Naive thymus-derived CD4-positive, alpha-beta T cell (primary cell): ENCODE measurements around the gene TMEM263. TPM values are rescaled to one million over a fixed set of nuclear protein-coding genes. Genes with fewer than 3 reads are reported as not detected.

ENCODE experiments used
- ATAC-seq: fragments of 150-1000 bp; cut with Tn5 transposase; 2 replicates; pipeline ENCODE4 v1.10.0; 2021; ENCODE audit warnings: mild to moderate bottlenecking, moderate library complexity
- CTCF ChIA-PET: fragments of 350-600 bp; sonication (Branson Sonifier 250); formaldehyde crosslinking; loops from one replicate; lab custom pipeline; 2021; ENCODE audit warnings: antibody characterized with exemption; lab: Charles Lee
- POLR2A ChIA-PET: fragments of 350-600 bp; sonication (Branson Sonifier 250); formaldehyde crosslinking; loops from one replicate; lab custom pipeline; 2021; ENCODE audit warnings: antibody characterized with exemption, inconsistent platforms; lab: Charles Lee
- DNase-seq, 9 donors: peaks; one replicate each; pipeline versions ENCODE4 v3.0.0 to v3.0.0-alpha.2; 2020 to 2022; ENCODE audit warnings: mixed read lengths in 1 of 9
- H3K27ac ChIP-seq: one replicate; pipeline ENCODE4 v1.7.0; 2013; ENCODE audit warnings: mild to moderate bottlenecking, low read depth, low read length, moderate library complexity
- H3K27me3 ChIP-seq, 2 donors: one replicate each; pipeline ENCODE4 v1.7.0; 2013; ENCODE audit warnings: low read length in 2 of 2, mild to moderate bottlenecking in 2 of 2, moderate library complexity in 2 of 2; ENCODE audit not compliant: control insufficient read depth in 2 of 2, insufficient read depth in 2 of 2
- H3K36me3 ChIP-seq, 3 experiments: 1 replicate in 2 of 3; 2 replicates in 1 of 3; pipeline ENCODE4 v1.7.0; 2013; ENCODE audit warnings: low read length in 3 of 3, mild to moderate bottlenecking in 3 of 3, moderate library complexity in 1 of 3; ENCODE audit not compliant: insufficient read depth in 3 of 3, control insufficient read depth in 2 of 3
- H3K4me1 ChIP-seq, 2 donors: one replicate each; pipeline ENCODE4 v1.7.0; 2013; ENCODE audit warnings: low read length in 2 of 2, mild to moderate bottlenecking in 2 of 2, moderate library complexity in 1 of 2; ENCODE audit not compliant: control insufficient read depth in 2 of 2, insufficient read depth in 2 of 2
- H3K4me3 ChIP-seq: 2 replicates; pipeline ENCODE4 v1.7.0; 2013; ENCODE audit warnings: mild to moderate bottlenecking, low read length
- H3K9me3 ChIP-seq, 3 experiments: 1 replicate in 2 of 3; 2 replicates in 1 of 3; pipeline ENCODE4 v1.7.0; 2013; ENCODE audit warnings: low read length in 3 of 3; ENCODE audit not compliant: control insufficient read depth in 2 of 3
- H3K27ac Mint-ChIP-seq, 9 donors: one replicate each; pipeline ENCODE4 v1.8.0; 2020 to 2022; ENCODE audit warnings: mixed read lengths in 9 of 9, mild to moderate bottlenecking in 8 of 9, moderate library complexity in 5 of 9, inconsistent platforms in 2 of 9
- H3K27me3 Mint-ChIP-seq, 5 donors: one replicate each; pipeline ENCODE4 v1.8.0; 2021 to 2022; ENCODE audit warnings: mixed read lengths in 5 of 5, mild to moderate bottlenecking in 1 of 5
- H3K36me3 Mint-ChIP-seq, 5 donors: one replicate each; pipeline ENCODE4 v1.8.0; 2020 to 2022; ENCODE audit warnings: mixed read lengths in 5 of 5, mild to moderate bottlenecking in 3 of 5, inconsistent platforms in 1 of 5
- H3K4me1 Mint-ChIP-seq, 7 donors: one replicate each; pipeline ENCODE4 v1.8.0; 2020 to 2022; ENCODE audit warnings: mixed read lengths in 7 of 7, mild to moderate bottlenecking in 3 of 7, inconsistent platforms in 1 of 7
- H3K4me3 Mint-ChIP-seq, 10 donors: one replicate each; pipeline ENCODE4 v1.8.0; 2020 to 2022; ENCODE audit warnings: mild to moderate bottlenecking in 10 of 10, mixed read lengths in 10 of 10, moderate library complexity in 6 of 10, inconsistent platforms in 2 of 10
- H3K9me3 Mint-ChIP-seq, 11 donors: one replicate each; pipeline ENCODE4 v1.8.0; 2020 to 2022; ENCODE audit warnings: mixed read lengths in 11 of 11, mild to moderate bottlenecking in 4 of 11, inconsistent platforms in 1 of 11, moderate library complexity in 1 of 11
- intact Hi-C, 2 donors: fragments of 100-400 bp; cut with micrococcal nuclease; formaldehyde crosslinking; loops; one replicate each; pipeline ENCODE4 v1.15.1; 2023
- polyA plus RNA-seq, 2 donors: library from polyadenylated mRNA; unstranded; fragments of 300-500 nt; fragmentation: Illumina TruSeq; gene quantifications; one replicate each; pipeline ENCODE4 v1.2.3, GENCODE V29; 2021
- total RNA-seq, 6 experiments: library from RNA in 5 of 6; stranded (reverse) in 5 of 6; gene quantifications; 1 replicate in 5 of 6; 2 replicates in 1 of 6; pipeline ENCODE4 v1.2.3 and lab custom pipeline; 2021 to 2026

The TMEM263 gene
- total and polyA plus RNA-seq, 7 experiments from 2014 or later = 20.0 to 47.8 (median 40.0) TPM

- ATAC-seq (no peak), DNase-seq (no peak)
- no peaks in the 10 kb centered on the region for H3K36me3 ChIP-seq
- H3K9me3 Mint-ChIP-seq = peaks cover 0 to 5% (median 0%) of the 10 kb centered on the region in 11 donors
- H3K4me3 Mint-ChIP-seq = no peak overlapping the region
- intact Hi-C loops = no loop called here
- H3K36me3 Mint-ChIP-seq = no peaks in the 10 kb centered on the region
- no peaks in the 10 kb centered on the region for H3K9me3 ChIP-seq
- no peak overlapping the region for H3K27ac Mint-ChIP-seq
- ChIA-PET POLR2A (no interaction called here), CTCF (no interaction called here)
- H3K4me1 ChIP-seq = no peaks in the 10 kb centered on the region
- H3K27me3 ChIP-seq = no peaks in the 10 kb centered on the region
- H3K27ac ChIP-seq = no peak overlapping the region
- H3K27me3 Mint-ChIP-seq = peaks cover 0 to 11% (median 0%) of the 10 kb centered on the region in 5 donors
- no peak overlapping the region for H3K4me3 ChIP-seq
- no peaks in the 10 kb centered on the region for H3K4me1 Mint-ChIP-seq
Observed at GRCh38 chr12:106941481-106942156, 14.1 kb upstream of the TMEM263 start.

- Histone ChIP-seq H3K4me3 (no peak overlapping the region), H3K4me1 (no peaks in the 10 kb centered on the region), H3K36me3 (no peaks in the 10 kb centered on the region), H3K9me3 (no peaks in the 10 kb centered on the region), H3K27ac (no peak overlapping the region), H3K27me3 (no peaks in the 10 kb centered on the region)
- ATAC-seq = no peak
- POLR2A ChIA-PET = no interaction called here
- Mint-ChIP-seq H3K9me3 (peaks cover 0 to 5% (median 0%) of the 10 kb centered on the region in 11 donors), H3K27ac (no peak overlapping the region), H3K27me3 (peaks cover 0 to 11% (median 0%) of the 10 kb centered on the region in 5 donors), H3K4me1 (no peaks in the 10 kb centered on the region), H3K4me3 (no peak overlapping the region), H3K36me3 (no peaks in the 10 kb centered on the region)
- intact Hi-C loops = no loop called here
- no peak for DNase-seq
- CTCF ChIA-PET = interaction anchor here (1.3 kb wide), 1 partner anchor 585 kb away, joined by 3 read pairs; the partner anchor contains the start of gene POLR3B
Observed at GRCh38 chr12:106942775-106943174, 12.9 kb upstream of the TMEM263 start.

- Histone ChIP-seq H3K27ac (no peak overlapping the region), H3K9me3 (no peaks in the 10 kb centered on the region), H3K4me1 (no peaks in the 10 kb centered on the region), H3K36me3 (no peaks in the 10 kb centered on the region), H3K27me3 (no peaks in the 10 kb centered on the region), H3K4me3 (no peak overlapping the region)
- peaks cover 0 to 8% (median 0%) of the 10 kb centered on the region in 5 donors for H3K36me3 Mint-ChIP-seq
- ATAC-seq (no peak), DNase-seq (no peak)
- ChIA-PET CTCF (interaction anchor here (0.6 kb wide), 1 partner anchor 29 kb away, joined by 3 read pairs; no protein-coding TSS in a partner anchor), POLR2A (no interaction called here)
- H3K4me1 Mint-ChIP-seq = no peaks in the 10 kb centered on the region
- H3K9me3 Mint-ChIP-seq = peaks cover 0 to 20% (median 5%) of the 10 kb centered on the region in 11 donors
- no peak overlapping the region for H3K4me3 Mint-ChIP-seq
- intact Hi-C loops = no loop called here
- peaks cover 0 to 12% (median 0%) of the 10 kb centered on the region in 5 donors for H3K27me3 Mint-ChIP-seq
- H3K27ac Mint-ChIP-seq = no peak overlapping the region
Observed at GRCh38 chr12:106945261-106945851, 10.4 kb upstream of the TMEM263 start.

- intact Hi-C loops = no loop called here
- H3K9me3 Mint-ChIP-seq = peaks cover 0 to 20% (median 5%) of the 10 kb centered on the region in 11 donors
- H3K27ac Mint-ChIP-seq = no peak overlapping the region
- no peak overlapping the region for H3K4me3 Mint-ChIP-seq
- H3K36me3 Mint-ChIP-seq = peaks cover 0 to 8% (median 0%) of the 10 kb centered on the region in 5 donors
- H3K27ac ChIP-seq = no peak overlapping the region
- CTCF ChIA-PET = no interaction called here
- H3K4me3 ChIP-seq = no peak overlapping the region
- no peaks in the 10 kb centered on the region for H3K4me1 ChIP-seq
- no peaks in the 10 kb centered on the region for H3K36me3 ChIP-seq
- DNase-seq (no peak), ATAC-seq (no peak)
- H3K27me3 Mint-ChIP-seq = peaks cover 0 to 12% (median 0%) of the 10 kb centered on the region in 5 donors
- no peaks in the 10 kb centered on the region for H3K27me3 ChIP-seq
- POLR2A ChIA-PET = no interaction called here
- no peaks in the 10 kb centered on the region for H3K9me3 ChIP-seq
- peaks cover 0 to 10% (median 6%) of the 10 kb centered on the region in 7 donors for H3K4me1 Mint-ChIP-seq
Observed at GRCh38 chr12:106947461-106947860, 8.2 kb upstream of the TMEM263 start.

- no peaks in the 10 kb centered on the region for H3K9me3 ChIP-seq
- H3K36me3 ChIP-seq = no peaks in the 10 kb centered on the region
- ChIA-PET CTCF (no interaction called here), POLR2A (no interaction called here)
- H3K27me3 Mint-ChIP-seq = peaks cover 0 to 14% (median 0%) of the 10 kb centered on the region in 5 donors
- H3K27ac ChIP-seq = no peak overlapping the region
- peaks cover 0 to 20% (median 5%) of the 10 kb centered on the region in 11 donors for H3K9me3 Mint-ChIP-seq
- ATAC-seq (no peak), DNase-seq (no peak)
- intact Hi-C loops = loop anchor here (10.0 kb wide), 3 partner anchors 726 to 814 kb away; partner anchors contain the start of genes PRDM4 (in 1 of the 2) and PWP1 (in 1 of the 2)
- H3K27me3 ChIP-seq = no peaks in the 10 kb centered on the region
- H3K4me3 Mint-ChIP-seq = no peak overlapping the region
- H3K4me1 ChIP-seq = peaks cover 0 to 6% of the 10 kb centered on the region in 2 donors
- H3K27ac Mint-ChIP-seq = peak overlapping the region in 1 of 9 donors; percentile 10
- peaks cover 0 to 22% (median 13%) of the 10 kb centered on the region in 7 donors for H3K4me1 Mint-ChIP-seq
- no peak overlapping the region for H3K4me3 ChIP-seq
- peaks cover 0 to 8% (median 0%) of the 10 kb centered on the region in 5 donors for H3K36me3 Mint-ChIP-seq
Observed at GRCh38 chr12:106950591-106950990, 5.1 kb upstream of the TMEM263 start.

GRCh38 chr12:106953352-106954250 lies 2.1 kb upstream of the TMEM263 start:
- ChIA-PET CTCF (interaction anchor here (0.7 to 1.2 kb wide), 3 partner anchors 137 to 714 kb away, joined by 3 to 4 read pairs (median 3); no protein-coding TSS in a partner anchor), POLR2A (interaction anchor here (0.7 kb wide), 2 partner anchors 654 to 1569 kb away, joined by 3 to 4 read pairs; no protein-coding TSS in a partner anchor)
- Histone ChIP-seq H3K4me3 (no peak overlapping the region), H3K4me1 (peaks cover 8 to 9% of the 10 kb centered on the region in 2 donors), H3K9me3 (no peaks in the 10 kb centered on the region), H3K36me3 (peaks cover 0 to 6% (median 0%) of the 10 kb centered on the region in 3 experiments), H3K27me3 (no peaks in the 10 kb centered on the region), H3K27ac (no peak overlapping the region)
- Mint-ChIP-seq H3K4me3 (peak overlapping the region in 6 of 10 donors; percentile 10 to 99 (median 32)), H3K9me3 (peaks cover 0 to 17% (median 6%) of the 10 kb centered on the region in 11 donors), H3K27me3 (peaks cover 0 to 11% (median 0%) of the 10 kb centered on the region in 5 donors), H3K36me3 (peaks cover 0 to 7% (median 0%) of the 10 kb centered on the region in 5 donors), H3K4me1 (peaks cover 11 to 43% (median 25%) of the 10 kb centered on the region in 7 donors), H3K27ac (peak overlapping the region in 4 of 9 donors; percentile 13 to 96 (median 16))
- ATAC-seq (no peak), DNase-seq (no peak)
- intact Hi-C loops = loop anchor here (10.0 kb wide), 3 partner anchors 729 to 811 kb away; partner anchors contain the start of genes PRDM4 (in 1 of the 2) and PWP1 (in 1 of the 2)
